Endodermal cell (in vitro differentiated cells): ENCODE results near the gene EGFLAM. TPM values are rescaled to one million over a fixed set of nuclear protein-coding genes. Genes with fewer than 3 reads are reported as not detected.

Experiments used
- DNase-seq: peaks from one replicate; pipeline ENCODE4 v3.0.0-alpha.2; 2017
- H3K27ac ChIP-seq: 2 replicates; pipeline ENCODE4 v1.5.1; 2013; ENCODE audit warnings: mild to moderate bottlenecking, low read depth, low read length, moderate library complexity
- H3K27me3 ChIP-seq: 2 replicates; pipeline ENCODE4 v1.6.1; 2013; ENCODE audit warnings: mild to moderate bottlenecking, low read length, moderate library complexity; ENCODE audit not compliant: insufficient read depth, control insufficient read depth, poor library complexity, severe bottlenecking
- H3K36me3 ChIP-seq: 2 replicates; pipeline ENCODE4 v1.7.0; 2013; ENCODE audit warnings: mild to moderate bottlenecking, low read length, moderate library complexity; ENCODE audit not compliant: control insufficient read depth, insufficient read depth
- H3K4me1 ChIP-seq: one replicate; pipeline ENCODE4 v1.7.0; 2013; ENCODE audit warnings: low read length; ENCODE audit not compliant: control insufficient read depth, insufficient read depth
- H3K4me3 ChIP-seq: 2 replicates; pipeline ENCODE4 v1.5.1; 2013; ENCODE audit warnings: mild to moderate bottlenecking, low read length, moderate library complexity
- H3K9ac ChIP-seq: 2 replicates; pipeline ENCODE4 v1.6.1; 2013; ENCODE audit warnings: mild to moderate bottlenecking, low read length, moderate library complexity; ENCODE audit not compliant: poor library complexity, severe bottlenecking; ENCODE audit errors: extremely low read depth
- H3K9me3 ChIP-seq: 2 replicates; pipeline ENCODE4 v1.6.1; 2013; ENCODE audit warnings: mild to moderate bottlenecking, low read length, moderate library complexity; ENCODE audit not compliant: control insufficient read depth
- H3K27ac Mint-ChIP-seq: 2 replicates; pipeline ENCODE4 v1.8.0; 2020; ENCODE audit warnings: mixed read lengths
- H3K27me3 Mint-ChIP-seq: 2 replicates; pipeline ENCODE4 v1.8.0; 2021; ENCODE audit warnings: mild to moderate bottlenecking, mixed read lengths; ENCODE audit not compliant: insufficient read depth
- H3K36me3 Mint-ChIP-seq: 2 replicates; pipeline ENCODE4 v1.8.0; 2020; ENCODE audit warnings: low read depth, mixed read lengths
- H3K4me1 Mint-ChIP-seq: 2 replicates; pipeline ENCODE4 v1.8.0; 2020; ENCODE audit warnings: mixed read lengths
- H3K4me3 Mint-ChIP-seq: 2 replicates; pipeline ENCODE4 v1.8.0; 2020; ENCODE audit warnings: mild to moderate bottlenecking, moderate library complexity, mixed read lengths
- H3K9me3 Mint-ChIP-seq: 2 replicates; pipeline ENCODE4 v1.8.0; 2020; ENCODE audit warnings: mild to moderate bottlenecking, mixed read lengths
- WGBS, 2 experiments: methylation state at CpG; one replicate each; pipeline versions ENCODE4 v1.1.5 to v1.1.7; 2013; ENCODE audit warnings: missing lambda C conversion rate in 2 of 2, mixed read lengths in 1 of 2; ENCODE audit not compliant: insufficient coverage in 1 of 2, insufficient read length in 1 of 2; 5-methylcytosine and 5-hydroxymethylcytosine counted together
- total RNA-seq, 2 donors: library from RNA; stranded (reverse); fragmentation: NEBNext Ultra II Directional in 1 of 2; extraction: Animal tissue kit (Norgen Biotek cat#: 25700) in 1 of 2; gene quantifications; 2 replicates in 1 of 2; 3 replicates in 1 of 2; pipeline ENCODE4 v1.2.1, GENCODE V29; 2021
- TF ChIP-seq, protein P1 (sequence below): fragments of 200-600 bp; sonication (generic); conservative IDR thresholded peaks from 2 replicates; pipeline ENCODE4 v1.5.0; 2021; ENCODE audit warnings: antibody characterized with exemption, mild to moderate bottlenecking

EGFLAM gene
- total RNA-seq, 2 donors from 2014 or later, result 4.4 to 8.8 TPM

- Histone ChIP-seq H3K9me3 (no peaks in the 10 kb centered on the region), H3K27ac (no peak overlapping the region), H3K9ac (no peak overlapping the region), H3K36me3 (no peaks in the 10 kb centered on the region), H3K4me1 (no peaks in the 10 kb centered on the region), H3K4me3 (no peak overlapping the region), H3K27me3 (peaks cover 2% of the 10 kb centered on the region)
- WGBS, 2 experiments, result 93 to 94% methylated on average over 12 to 21 of the region's 21 CpGs
- Mint-ChIP-seq H3K27ac (no peak overlapping the region), H3K27me3 (peaks cover 23% of the 10 kb centered on the region), H3K9me3 (no peaks in the 10 kb centered on the region), H3K4me1 (peaks cover 6% of the 10 kb centered on the region), H3K36me3 (no peaks in the 10 kb centered on the region), H3K4me3 (no peak overlapping the region)
- TF ChIP-seq, protein P1, sequence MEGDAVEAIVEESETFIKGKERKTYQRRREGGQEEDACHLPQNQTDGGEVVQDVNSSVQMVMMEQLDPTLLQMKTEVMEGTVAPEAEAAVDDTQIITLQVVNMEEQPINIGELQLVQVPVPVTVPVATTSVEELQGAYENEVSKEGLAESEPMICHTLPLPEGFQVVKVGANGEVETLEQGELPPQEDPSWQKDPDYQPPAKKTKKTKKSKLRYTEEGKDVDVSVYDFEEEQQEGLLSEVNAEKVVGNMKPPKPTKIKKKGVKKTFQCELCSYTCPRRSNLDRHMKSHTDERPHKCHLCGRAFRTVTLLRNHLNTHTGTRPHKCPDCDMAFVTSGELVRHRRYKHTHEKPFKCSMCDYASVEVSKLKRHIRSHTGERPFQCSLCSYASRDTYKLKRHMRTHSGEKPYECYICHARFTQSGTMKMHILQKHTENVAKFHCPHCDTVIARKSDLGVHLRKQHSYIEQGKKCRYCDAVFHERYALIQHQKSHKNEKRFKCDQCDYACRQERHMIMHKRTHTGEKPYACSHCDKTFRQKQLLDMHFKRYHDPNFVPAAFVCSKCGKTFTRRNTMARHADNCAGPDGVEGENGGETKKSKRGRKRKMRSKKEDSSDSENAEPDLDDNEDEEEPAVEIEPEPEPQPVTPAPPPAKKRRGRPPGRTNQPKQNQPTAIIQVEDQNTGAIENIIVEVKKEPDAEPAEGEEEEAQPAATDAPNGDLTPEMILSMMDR, result no peak
- DNase-seq, result no peak
Observed at GRCh38 chr5:38446029-38446522, 187.7 kb downstream of the EGFLAM start.

DNA sequence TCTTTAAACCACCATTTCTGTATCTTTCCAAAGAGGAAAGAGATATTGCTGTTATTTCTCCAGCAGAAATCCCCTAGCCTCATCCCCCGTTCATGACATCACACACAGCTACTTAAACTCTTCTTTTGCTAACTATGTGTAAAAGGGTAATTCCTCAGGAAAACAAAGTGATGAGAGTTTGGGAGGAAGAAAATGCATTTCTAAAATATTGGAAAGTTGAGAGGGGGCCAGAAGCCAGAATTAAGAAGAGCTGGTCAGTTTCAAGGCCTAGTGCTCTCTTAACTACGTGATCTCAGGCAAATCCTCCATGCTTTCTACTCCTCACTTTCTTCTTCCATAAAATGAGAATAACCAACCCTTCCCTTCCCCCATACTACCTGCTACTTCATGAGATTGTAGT lies 188.7 kb downstream of the EGFLAM start:
- H3K27ac Mint-ChIP-seq, result no peak overlapping the region
- Histone ChIP-seq H3K4me3 (no peak overlapping the region), H3K27me3 (no peaks in the 10 kb centered on the region), H3K9me3 (no peaks in the 10 kb centered on the region), H3K27ac (no peak overlapping the region), H3K36me3 (no peaks in the 10 kb centered on the region), H3K9ac (no peak overlapping the region), H3K4me1 (no peaks in the 10 kb centered on the region)
- no peak for DNase-seq
- TF ChIP-seq, protein P1, result no peak
- peaks cover 18% of the 10 kb centered on the region for H3K27me3 Mint-ChIP-seq
- H3K4me3 Mint-ChIP-seq, result no peak overlapping the region
- no peaks in the 10 kb centered on the region for H3K9me3 Mint-ChIP-seq
- WGBS, 2 experiments, result 100% methylated on average over 1 of the region's 2 CpGs
- no peaks in the 10 kb centered on the region for H3K36me3 Mint-ChIP-seq
- peaks cover 4% of the 10 kb centered on the region for H3K4me1 Mint-ChIP-seq

DNA sequence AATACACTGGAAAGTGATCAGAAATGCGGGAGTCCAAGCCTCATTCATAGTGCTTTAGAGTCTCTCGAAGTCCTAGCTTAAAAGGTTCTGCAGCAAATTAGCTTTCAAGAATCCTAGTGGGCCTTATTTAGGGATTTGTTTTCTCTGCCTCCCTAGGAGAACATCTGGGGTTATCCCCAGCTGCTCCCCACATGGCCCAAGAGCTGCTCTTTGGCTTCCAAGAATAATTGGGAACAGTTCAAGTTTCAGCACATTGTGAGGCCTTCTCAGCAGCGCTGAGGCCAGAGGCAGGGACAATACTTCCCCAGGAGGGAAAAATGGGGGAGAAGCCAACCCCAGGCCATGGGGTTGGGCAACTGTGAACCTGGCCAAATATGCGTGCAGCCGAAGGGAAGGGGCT lies 189.4 kb downstream of the EGFLAM start:
- DNase-seq, result no peak
- WGBS, 2 experiments, result 89 to 93% methylated on average over 5 of the region's 5 CpGs
- H3K27me3 ChIP-seq, result no peaks in the 10 kb centered on the region
- no peak overlapping the region for H3K4me3 Mint-ChIP-seq
- H3K9me3 Mint-ChIP-seq, result no peaks in the 10 kb centered on the region
- H3K9me3 ChIP-seq, result no peaks in the 10 kb centered on the region
- TF ChIP-seq, protein P1, result no peak
- H3K27ac Mint-ChIP-seq, result no peak overlapping the region
- no peaks in the 10 kb centered on the region for H3K36me3 ChIP-seq
- no peak overlapping the region for H3K4me3 ChIP-seq
- H3K9ac ChIP-seq, result no peak overlapping the region
- H3K36me3 Mint-ChIP-seq, result no peaks in the 10 kb centered on the region
- peaks cover 18% of the 10 kb centered on the region for H3K27me3 Mint-ChIP-seq
- H3K4me1 ChIP-seq, result no peaks in the 10 kb centered on the region
- peaks cover 4% of the 10 kb centered on the region for H3K4me1 Mint-ChIP-seq
- no peak overlapping the region for H3K27ac ChIP-seq
